NCI-H1436 treated with DMSO at 0.1 percent for 48 hours (cell line): ENCODE results near the gene RBM33.

ENCODE experiments used
- DNase-seq: peaks from one replicate; lab custom pipeline; 2025; lab: John Stamatoyannopoulos, UW

RBM33 gene

GRCh38 chr7:155824227-155824886, 179.9 kb downstream of the RBM33 start:
- DNase-seq: no peak

GRCh38 chr7:155825336-155825735, 180.9 kb downstream of the RBM33 start:
- DNase-seq: no peak

GRCh38 chr7:155829796-155830470, 185.5 kb downstream of the RBM33 start:
- DNase-seq: no peak
